GM21423 (cell line): ENCODE data around the gene NPTX1.
"Not testable (repeated sequence)": the region's sequence is repeated elsewhere in the genome, so short reads cannot be mapped to it uniquely, and the experiment has no call there.

Source experiments
- ATAC-seq: cut with Tn5 transposase; IDR thresholded peaks from one replicate; pipeline ENCODE4 v1.9.1; 2021; ENCODE audit warnings: mild to moderate bottlenecking, moderate library complexity; ENCODE audit not compliant: unreplicated experiment

Gene NPTX1, protein sequence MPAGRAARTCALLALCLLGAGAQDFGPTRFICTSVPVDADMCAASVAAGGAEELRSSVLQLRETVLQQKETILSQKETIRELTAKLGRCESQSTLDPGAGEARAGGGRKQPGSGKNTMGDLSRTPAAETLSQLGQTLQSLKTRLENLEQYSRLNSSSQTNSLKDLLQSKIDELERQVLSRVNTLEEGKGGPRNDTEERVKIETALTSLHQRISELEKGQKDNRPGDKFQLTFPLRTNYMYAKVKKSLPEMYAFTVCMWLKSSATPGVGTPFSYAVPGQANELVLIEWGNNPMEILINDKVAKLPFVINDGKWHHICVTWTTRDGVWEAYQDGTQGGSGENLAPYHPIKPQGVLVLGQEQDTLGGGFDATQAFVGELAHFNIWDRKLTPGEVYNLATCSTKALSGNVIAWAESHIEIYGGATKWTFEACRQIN

GRCh38 chr17:80475910-80476876 is at the start of gene NPTX1:
Gene NPTX1 (minus strand): TSS chr17:80476607. CDS start chr17:80476446, 161 bp downstream.
- ATAC-seq: no peak

DNA sequence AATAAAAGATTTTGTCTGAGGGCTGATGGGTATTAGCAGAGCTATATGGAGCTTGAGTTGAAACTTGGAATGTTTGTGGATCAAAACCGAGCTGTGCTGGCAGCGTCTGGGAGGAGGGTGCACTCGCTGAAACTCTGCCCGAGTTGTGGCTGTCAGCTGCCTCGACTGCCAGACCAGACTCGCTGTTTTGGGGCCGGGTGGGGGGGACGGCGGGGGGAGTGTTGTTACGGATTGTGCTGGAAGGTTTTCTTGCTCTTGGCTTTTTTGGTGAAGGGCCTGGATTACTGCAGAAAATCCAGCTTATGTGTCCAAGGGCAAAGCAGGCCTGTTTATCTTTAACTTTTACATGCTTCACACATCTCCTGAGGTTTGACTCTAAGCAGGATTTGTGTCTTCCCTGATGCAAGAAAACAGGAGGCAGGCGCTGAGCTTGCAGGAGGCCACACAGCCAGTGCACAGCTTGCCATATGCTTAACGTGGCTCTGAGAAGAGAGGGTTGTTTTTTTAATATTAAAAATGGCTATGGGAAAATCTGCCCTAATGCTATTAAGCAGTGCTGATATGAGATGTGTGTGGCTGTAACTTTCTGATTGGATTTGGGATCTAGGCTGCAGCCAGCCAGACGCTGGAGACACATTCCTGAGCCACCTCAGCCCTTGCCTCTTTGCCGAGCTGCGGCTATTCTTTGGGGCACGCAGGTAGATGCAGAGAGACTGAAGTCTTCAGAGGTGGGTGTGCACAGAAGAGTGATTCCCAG is 47.7 kb upstream of the NPTX1 start:
- ATAC-seq: no peak

- ATAC-seq: no peak
These were observed 46.8 kb upstream of the NPTX1 start for GRCh38 chr17:80523054-80523744.

- no peak for ATAC-seq
These were observed 44.5 kb upstream of the NPTX1 start for GRCh38 chr17:80520810-80521455.

DNA sequence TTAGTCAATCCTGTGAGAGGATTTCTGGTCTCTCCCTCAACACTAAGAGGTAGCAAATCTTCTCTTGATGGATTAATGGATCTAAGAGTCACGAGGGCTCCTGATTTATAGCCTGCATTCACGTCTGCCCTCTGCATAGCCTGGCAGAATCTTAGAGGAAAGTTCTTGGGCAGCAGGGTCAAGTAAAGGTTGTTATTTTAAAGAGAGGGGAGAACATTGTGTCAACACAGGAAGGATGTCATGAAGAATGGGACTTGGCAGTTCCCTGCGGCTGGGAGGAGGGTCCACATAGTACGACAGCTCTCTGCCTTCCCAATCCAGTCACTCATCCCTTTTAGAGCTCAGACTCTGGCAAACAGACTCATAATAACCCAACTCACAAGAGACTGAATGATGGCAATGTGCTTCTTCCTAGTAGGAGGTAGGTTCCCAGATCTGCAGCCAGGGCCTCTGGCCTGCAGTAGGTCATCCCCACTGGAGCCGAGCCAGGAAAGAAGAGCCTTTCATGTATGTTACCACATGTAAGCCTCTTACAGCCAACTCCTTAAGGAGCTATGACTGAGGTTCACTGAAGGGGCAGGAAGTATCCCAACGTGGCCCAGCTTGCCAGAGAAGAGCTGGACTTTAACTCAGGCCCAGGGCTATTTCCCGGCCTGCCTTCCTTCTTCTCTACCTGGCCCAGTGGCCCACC is 42.8 kb upstream of the NPTX1 start:
- no peak for ATAC-seq

- ATAC-seq: no peak
These were observed 42.0 kb upstream of the NPTX1 start for GRCh38 chr17:80518392-80518791.

GRCh38 chr17:80517641-80518040 is 41.2 kb upstream of the NPTX1 start:
- ATAC-seq: no peak

DNA sequence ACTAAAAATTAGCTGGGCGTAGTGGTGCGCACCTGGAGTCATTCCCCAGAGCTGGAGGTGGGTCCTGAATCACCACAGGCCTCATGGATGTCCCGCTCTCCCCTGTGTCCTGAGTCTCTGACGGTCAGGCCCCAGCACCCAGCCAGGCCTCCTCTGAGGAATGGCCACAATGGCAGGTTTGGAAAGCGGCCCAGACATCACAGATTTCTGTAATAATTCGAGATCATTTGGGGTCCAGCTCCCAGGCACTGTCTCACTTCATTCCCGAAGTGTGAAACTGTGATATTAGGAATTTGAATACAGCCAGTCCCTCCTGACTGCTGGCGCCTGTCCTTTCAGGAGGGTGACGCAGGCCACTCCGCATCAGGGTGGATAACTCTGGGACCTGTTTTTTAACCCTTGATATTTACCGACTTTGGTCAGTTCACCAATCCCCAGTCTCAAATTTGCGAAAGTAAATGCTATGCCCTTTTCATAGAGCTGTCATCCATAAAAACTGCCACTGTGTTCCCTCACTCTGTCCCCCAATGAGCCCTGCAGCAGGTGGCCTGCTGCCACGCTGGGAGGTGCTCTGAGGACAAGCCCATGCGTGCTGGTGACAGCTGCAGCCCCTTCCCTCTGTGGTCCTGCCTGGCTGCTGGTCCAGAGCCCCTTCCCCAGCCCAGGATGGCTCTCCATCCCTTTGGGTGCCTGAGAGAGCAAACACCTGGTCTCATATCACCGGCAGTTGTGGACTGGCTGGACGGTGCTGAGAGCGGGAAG is 39.9 kb upstream of the NPTX1 start:
- no peak for ATAC-seq

DNA sequence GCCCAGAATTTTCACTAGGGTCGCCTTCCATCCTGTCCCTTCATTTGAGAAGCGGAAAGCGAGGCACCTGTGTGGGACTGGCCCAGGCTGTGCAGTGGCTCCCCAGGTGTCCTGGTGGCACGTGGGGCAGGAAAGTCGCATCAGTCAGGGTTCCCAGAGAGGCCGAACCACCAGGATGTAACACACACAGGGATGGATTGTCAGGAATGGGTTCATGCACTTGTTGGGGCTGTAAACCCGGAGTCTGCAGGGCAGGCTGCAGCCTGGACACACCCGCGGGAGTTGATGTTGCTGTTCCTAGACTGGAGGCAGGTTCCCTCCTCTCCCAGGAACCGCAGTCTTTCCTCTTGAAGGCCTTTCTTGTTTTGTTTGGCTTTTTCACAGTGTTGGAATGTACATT is 37.5 kb upstream of the NPTX1 start:
- ATAC-seq: no peak

DNA sequence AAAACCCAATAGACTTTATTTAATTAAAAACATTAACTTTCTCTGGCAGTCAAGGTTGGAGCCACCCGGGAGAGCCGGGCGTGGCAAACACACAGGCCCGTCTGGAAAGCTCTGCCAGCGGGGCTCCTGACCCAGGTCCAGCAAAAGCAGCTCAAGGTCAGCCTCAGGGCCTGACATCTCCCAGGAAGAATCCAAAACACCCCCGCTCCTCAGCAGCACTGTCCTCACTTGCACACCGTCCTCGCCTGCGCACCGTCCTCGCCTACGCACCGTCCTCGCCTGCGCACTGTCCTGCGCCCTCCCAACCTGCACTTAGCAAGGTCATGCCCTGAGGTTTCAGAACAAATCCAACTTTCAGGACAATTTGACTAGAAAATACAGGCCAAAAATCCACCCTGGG is 36.8 kb upstream of the NPTX1 start:
- ATAC-seq: no peak

DNA sequence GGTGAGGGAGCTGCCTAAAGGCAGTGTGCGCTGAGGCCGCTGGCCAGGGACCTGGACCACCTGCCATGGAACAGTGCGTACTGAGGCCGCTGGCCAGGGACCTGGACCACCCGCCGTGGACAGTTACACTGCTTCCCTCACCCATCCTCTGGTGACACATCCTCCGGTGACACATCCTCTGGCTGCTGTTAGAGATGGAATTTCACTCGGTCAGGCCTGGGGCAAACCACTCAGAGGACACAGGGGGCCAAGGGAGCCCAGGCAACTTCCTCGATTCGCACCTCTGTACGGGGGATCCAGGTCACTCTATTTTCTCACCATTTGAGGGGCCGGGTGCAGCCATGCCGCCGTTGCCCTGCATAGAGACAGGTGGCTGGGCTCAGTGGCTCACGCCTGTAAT is 35.8 kb upstream of the NPTX1 start:
- no peak for ATAC-seq

DNA sequence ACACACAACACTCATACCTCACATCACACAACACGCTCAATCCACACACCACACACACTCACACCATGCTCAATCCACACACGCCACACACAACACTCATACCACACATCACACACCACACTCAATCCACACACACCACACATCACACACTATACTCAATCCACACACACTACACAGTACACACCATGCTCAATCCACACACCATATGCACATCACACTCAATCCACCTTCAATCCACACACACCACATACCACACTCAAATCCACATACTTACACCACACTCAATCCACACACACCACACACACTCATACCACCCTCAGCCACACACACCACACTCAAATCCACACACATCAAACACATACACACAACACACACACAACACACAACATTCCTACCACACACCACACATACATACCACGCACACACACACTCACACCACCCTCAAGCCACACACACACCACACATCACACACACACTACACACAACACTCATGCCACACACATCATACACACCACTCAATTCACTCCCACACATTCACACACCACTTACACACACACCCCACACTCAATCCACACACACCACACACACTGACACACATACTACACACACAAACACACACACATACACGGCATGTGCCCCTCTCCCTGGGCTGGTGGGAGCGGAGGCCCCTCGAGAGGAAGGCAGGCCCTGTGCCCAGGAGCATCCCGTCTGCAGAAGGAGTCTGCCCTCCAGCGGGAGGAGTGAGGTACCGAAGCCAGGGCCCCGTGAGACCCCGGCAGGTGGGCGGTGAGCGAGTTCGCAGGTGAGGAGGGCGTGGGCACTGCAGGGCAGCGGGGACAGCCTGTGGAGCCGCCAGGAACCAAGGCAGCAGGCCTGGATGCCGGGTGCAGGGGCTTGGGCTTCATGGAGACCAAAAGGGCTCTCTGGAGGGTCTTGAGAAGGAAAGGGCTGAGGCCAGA is 35.1 kb upstream of the NPTX1 start:
- ATAC-seq: no peak

- ATAC-seq: no peak
These were observed 34.4 kb upstream of the NPTX1 start for GRCh38 chr17:80510772-80511171.

DNA sequence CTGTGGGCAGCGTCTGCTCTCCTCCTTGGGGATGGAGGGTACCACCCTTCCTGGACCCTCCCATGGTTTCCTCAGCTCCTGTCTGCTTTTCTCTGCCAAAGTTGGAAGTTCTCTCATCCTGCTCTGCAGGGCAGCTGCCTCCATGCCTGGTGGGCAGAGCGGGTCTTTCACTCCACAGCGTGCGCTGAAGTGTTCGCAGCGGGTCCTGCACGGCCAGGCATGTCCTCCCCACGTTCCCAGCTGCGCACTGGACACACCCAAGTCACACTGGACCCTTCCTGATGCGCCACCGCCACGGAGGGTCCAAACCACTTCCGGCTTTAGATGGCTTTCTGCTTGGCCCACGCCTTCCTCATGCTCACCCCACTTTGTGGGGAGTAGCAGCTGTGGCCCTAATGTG is 33.7 kb upstream of the NPTX1 start:
- no peak for ATAC-seq

- no peak for ATAC-seq
These were observed 32.9 kb upstream of the NPTX1 start for GRCh38 chr17:80509311-80509710.

DNA sequence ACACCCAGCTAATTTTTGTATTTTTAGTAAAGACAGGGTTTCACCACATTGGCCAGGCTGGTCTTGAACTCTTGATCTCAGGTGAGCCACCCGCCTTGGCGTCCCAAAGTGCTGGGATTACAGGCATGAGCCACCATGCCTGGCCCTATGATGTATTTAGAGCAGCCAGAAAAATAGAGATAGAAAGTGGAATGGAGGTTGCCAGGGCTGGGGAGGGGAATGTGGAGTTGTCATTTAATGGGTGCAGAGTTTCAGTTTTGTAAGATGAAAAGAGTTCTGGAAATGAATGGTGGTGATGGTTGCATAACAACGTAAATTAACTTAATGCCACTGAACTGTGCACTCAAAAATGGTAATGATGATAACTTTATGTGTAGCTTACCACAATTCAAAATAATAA is 31.6 kb upstream of the NPTX1 start:
- no peak for ATAC-seq

DNA sequence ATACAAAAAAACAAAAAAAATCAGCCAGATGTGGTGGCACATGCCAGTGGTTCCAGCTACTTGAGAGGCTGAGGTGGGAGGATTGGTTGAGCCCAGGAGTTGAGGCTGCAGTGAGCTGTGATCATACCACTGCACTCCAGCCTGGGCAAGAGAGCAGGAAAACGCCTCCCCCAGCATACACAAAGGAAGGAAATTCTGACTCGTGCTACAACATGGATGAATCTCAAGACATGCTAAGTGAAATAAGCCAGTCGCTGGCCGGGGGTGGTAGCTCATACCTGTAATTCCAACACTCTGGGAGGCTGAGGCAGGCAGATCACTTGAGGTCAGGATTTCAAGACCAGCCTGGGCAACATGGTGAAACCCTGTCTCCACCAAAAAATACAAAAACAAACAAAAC is 30.8 kb upstream of the NPTX1 start:
- not testable (repeated sequence) for ATAC-seq
